Left lung (tissue), 10 donors: ENCODE results near the gene KRT71. TPM values are rescaled to one million over a fixed set of nuclear protein-coding genes. Genes with fewer than 3 reads are reported as not detected.

ENCODE experiments used
- ATAC-seq: fragments of 200-7000 bp; cut with Tn5 transposase; one replicate; pipeline ENCODE4 v1.9.1; 2020; ENCODE audit warnings: moderate library complexity
- DNase-seq, 4 donors: peaks; one replicate each; pipeline ENCODE4 v3.0.0-alpha.2; 2013 to 2020
- H3K27ac ChIP-seq, 2 donors: fragments of 200-600 bp; sonication (generic) in 1 of 2; one replicate each; pipeline versions ENCODE4 v1.5.0 to v1.8.0; 2020 to 2021
- H3K27me3 ChIP-seq, 2 donors: fragments of 200-600 bp; sonication (generic) in 1 of 2; one replicate each; pipeline versions ENCODE4 v1.5.0 to v1.8.0; 2020 to 2021
- H3K36me3 ChIP-seq, 2 donors: fragments of 200-600 bp; sonication (generic) in 1 of 2; one replicate each; pipeline versions ENCODE4 v1.5.0 to v1.8.0; 2020 to 2021
- H3K4me1 ChIP-seq, 2 donors: fragments of 200-600 bp; one replicate each; pipeline ENCODE4 v1.8.0; 2021
- H3K4me3 ChIP-seq, 2 donors: fragments of 200-600 bp; sonication (generic) in 1 of 2; one replicate each; pipeline versions ENCODE4 v1.5.0 to v1.8.0; 2020 to 2021; ENCODE audit warnings: mild to moderate bottlenecking in 1 of 2
- H3K9me3 ChIP-seq, 2 donors: fragments of 200-600 bp; sonication (generic) in 1 of 2; one replicate each; pipeline versions ENCODE4 v1.5.0 to v1.8.0; 2020 to 2021
- CTCF ChIP-seq, 2 donors: fragments of 200-600 bp; sonication (generic) in 1 of 2; IDR thresholded peaks; one replicate each; pipeline versions ENCODE4 v1.5.0 to v1.8.0; 2021; ENCODE audit warnings: antibody characterized with exemption in 2 of 2
- intact Hi-C, 2 donors: fragments of 100-400 bp; cut with DNase I; formaldehyde crosslinking; loops; one replicate each; pipeline versions ENCODE4 v1.11.2 to v1.14.2; 2022
- polyA plus RNA-seq, 6 donors: library from polyadenylated mRNA; unstranded; fragments of 120-200 nt; gene quantifications; one replicate each; pipeline ENCODE4 v1.2.1, GENCODE V29; 2013; ENCODE audit not compliant: insufficient read length in 6 of 6
- total RNA-seq, 2 donors: library from RNA; stranded (reverse); fragmentation: NEBNext Ultra II Directional; extraction: Animal tissue kit (Norgen Biotek cat#: 25700); gene quantifications; one replicate each; pipeline ENCODE4 v1.2.1, GENCODE V29; 2021
- donor health status: DM: no; HTN: yes; CAD: no.
- donor health status: DM: no; HTN: no; CAD: no.

KRT71 gene
- total and polyA plus RNA-seq, 8 donors: 0.10 to 0.18 (median 0.15) TPM; not detected in 4

GRCh38 chr12:52559979-52560378 lies 7.0 kb upstream of the KRT71 start:
- Histone ChIP-seq H3K36me3 (no peaks in the 10 kb centered on the region), H3K4me1 (no peaks in the 10 kb centered on the region), H3K4me3 (no peak overlapping the region), H3K9me3 (no peaks in the 10 kb centered on the region), H3K27ac (no peak overlapping the region), H3K27me3 (peaks cover 19 to 86% of the 10 kb centered on the region in 2 donors)
- intact Hi-C loops: no loop called here
- DNase-seq (no peak), ATAC-seq (no peak)
- no peak for TF ChIP-seq CTCF (IDR thresholded peaks at IDR 0.05)

- ATAC-seq (no peak), DNase-seq (no peak)
- H3K27me3 ChIP-seq: peaks cover 16 to 85% of the 10 kb centered on the region in 2 donors
- no peak for TF ChIP-seq CTCF (IDR thresholded peaks at IDR 0.05)
- no peaks in the 10 kb centered on the region for H3K4me1 ChIP-seq
- no peak overlapping the region for H3K27ac ChIP-seq
- H3K9me3 ChIP-seq: no peaks in the 10 kb centered on the region
- no peaks in the 10 kb centered on the region for H3K36me3 ChIP-seq
- H3K4me3 ChIP-seq: no peak overlapping the region
- intact Hi-C loops: no loop called here
Observed at GRCh38 chr12:52558781-52559445, 6.0 kb upstream of the KRT71 start.

- Histone ChIP-seq H3K27ac (no peak overlapping the region), H3K27me3 (peaks cover 10 to 83% of the 10 kb centered on the region in 2 donors), H3K4me3 (no peak overlapping the region), H3K36me3 (no peaks in the 10 kb centered on the region), H3K4me1 (no peaks in the 10 kb centered on the region), H3K9me3 (no peaks in the 10 kb centered on the region)
- no peak for TF ChIP-seq CTCF (IDR thresholded peaks at IDR 0.05)
- DNase-seq (no peak), ATAC-seq (no peak)
- intact Hi-C loops: no loop called here
Observed at GRCh38 chr12:52557476-52557875, 4.5 kb upstream of the KRT71 start.

- no peaks in the 10 kb centered on the region for H3K36me3 ChIP-seq
- H3K27ac ChIP-seq: no peak overlapping the region
- no peaks in the 10 kb centered on the region for H3K4me1 ChIP-seq
- no peak for ATAC-seq
- no peak for DNase-seq
- H3K9me3 ChIP-seq: no peaks in the 10 kb centered on the region
- intact Hi-C loops: no loop called here
- H3K4me3 ChIP-seq: no peak overlapping the region
- TF ChIP-seq CTCF (IDR thresholded peaks at IDR 0.05): no peak
- H3K27me3 ChIP-seq: peaks cover 10 to 84% of the 10 kb centered on the region in 2 donors
Observed at GRCh38 chr12:52555577-52555976, 2.6 kb upstream of the KRT71 start.

GRCh38 chr12:52552055-52552454 lies 890 bp downstream of the KRT71 start:
- DNase-seq: no peak
- Histone ChIP-seq H3K9me3 (no peaks in the 10 kb centered on the region), H3K4me1 (no peaks in the 10 kb centered on the region), H3K4me3 (no peak overlapping the region), H3K27me3 (peaks cover 6 to 79% of the 10 kb centered on the region in 2 donors), H3K36me3 (no peaks in the 10 kb centered on the region), H3K27ac (no peak overlapping the region)
- no peak for TF ChIP-seq CTCF (IDR thresholded peaks at IDR 0.05)
- no peak for ATAC-seq
- intact Hi-C loops: no loop called here
